Measurements from ENCODE around the gene ANKRD39. TPM values are rescaled to one million over a fixed set of nuclear protein-coding genes. Genes with fewer than 3 reads are reported as not detected.

Gene ANKRD39
- total and polyA plus RNA-seq, 2 of the 4 experiments (the other 2 are of a cell fraction) = 12.5 to 17.0 TPM

GRCh38 chr2:96877631-96878092 lies 19.8 kb upstream of the ANKRD39 start:
- intact Hi-C loops (cut with micrococcal nuclease) = no loop called here
- Histone ChIP-seq H3K56ac (ENCODE audit: extremely low read depth, insufficient read depth, low read length) (no peak overlapping the region), H4K8ac (ENCODE audit: low read depth in 2 of 2, low read length in 2 of 2) (no peak overlapping the region), H3K4me3 (ENCODE audit: insufficient read depth, low read depth, low read length) (no peak overlapping the region), H2BK5ac (ENCODE audit: low read depth, low read length, poor library complexity, severe bottlenecking) (no peak overlapping the region), H3K79me1 (ENCODE audit: low read depth in 1 of 2, low read length in 2 of 2) (no peaks in the 10 kb centered on the region), H2BK20ac (ENCODE audit: low read depth, low read length) (no peak overlapping the region), H3K27ac (ENCODE audit: insufficient read depth, low read length) (no peak overlapping the region), H4K91ac (ENCODE audit: insufficient read depth, low read depth, low read length) (no peak overlapping the region), H3K9me1 (ENCODE audit: insufficient read depth, low read length) (no peaks in the 10 kb centered on the region; the same call in 1 of the 2 replicates), H4K5ac (ENCODE audit: low read depth, low read length) (no peak overlapping the region), H3K4me1 (ENCODE audit: control insufficient read depth, insufficient read depth, low read length) (peaks cover 9% of the 10 kb centered on the region), H2AK9ac (replicated peaks; ENCODE audit: low read depth, low read length, poor library complexity) (no peak overlapping the region), H3K23ac (ENCODE audit: low read depth, low read length) (no peak overlapping the region), H4K20me1 (ENCODE audit: insufficient read depth, low read length) (no peaks in the 10 kb centered on the region), H2BK15ac (ENCODE audit: low read depth, low read length) (no peak overlapping the region), H3K14ac (replicated peaks; ENCODE audit: low read depth, low read length) (no peak overlapping the region), H3K27me3 (ENCODE audit: control insufficient read depth, insufficient read depth, low read length) (peaks cover 15% of the 10 kb centered on the region; the same call in 1 of the 2 replicates), H2AFZ (replicated peaks; ENCODE audit: low read length, poor library complexity) (no peak overlapping the region), H3K9me3 (ENCODE audit: control insufficient read depth, insufficient read depth, low read length) (no peaks in the 10 kb centered on the region), H2BK120ac (ENCODE audit: low read depth, low read length) (no peak overlapping the region), H2AK5ac (ENCODE audit: low read depth, low read length) (no peak overlapping the region), H3K9ac (ENCODE audit: low read depth, low read length) (no peak overlapping the region), H3K36me3 (ENCODE audit: control insufficient read depth, insufficient read depth, low read length) (no peaks in the 10 kb centered on the region), H3K4ac (ENCODE audit: low read depth, low read length) (no peak overlapping the region), H3K18ac (ENCODE audit: low read depth, low read length) (no peak overlapping the region), H3K4me2 (ENCODE audit: low read depth, low read length) (no peak overlapping the region)
- ATAC-seq (ENCODE audit: low read depth) (no peak), DNase-seq (no peak)
- dilution Hi-C loops (cut with HindIII; ENCODE audit: low sequenced_read_pairs, unreplicated experiment) = no loop called here
- CTCF ChIA-PET = interaction anchor here (1.3 kb wide), 1 partner anchor 20 kb away, joined by 4 read pairs; the partner anchor contains the start of gene ANKRD39
- no TSS peak for BruUV-seq (replicated peaks)
- in situ Hi-C loops (cut with MboI; ENCODE audit: low sequenced_read_pairs) = no loop called here
- 73% methylated on average over 3 of the region's 15 CpGs; no CpG with 5 or more reads in 1 of the 2 experiments for WGBS, 2 experiments (ENCODE audit: extremely low coverage in 2 of 2, insufficient read length in 1 of 2)
- POLR2A ChIA-PET (ENCODE audit: unreplicated experiment) = no interaction called here
- no peak for TF ChIP-seq FOS (IDR thresholded peaks at IDR 0.05; ENCODE audit: low read depth, low read length)
- TF ChIP-seq USF2 (IDR thresholded peaks at IDR 0.05; ENCODE audit: low read depth, low read length) = no peak
- no peak for TF ChIP-seq POLR2A (IDR thresholded peaks at IDR 0.05; ENCODE audit: low read depth, low read length)
- no peak for TF ChIP-seq CTCF (conservative IDR thresholded peaks at IDR 0.05; ENCODE audit: low read depth, low read length)
- TF ChIP-seq MAFK (IDR thresholded peaks at IDR 0.05; ENCODE audit: low read depth, low read length) = no peak
- no peak for TF ChIP-seq CEBPB (IDR thresholded peaks at IDR 0.05; ENCODE audit: low read depth, low read length)
- no peak for TF ChIP-seq BHLHE40 (IDR thresholded peaks at IDR 0.05; ENCODE audit: low read depth, low read length)
- no peak for TF ChIP-seq RAD21 (IDR thresholded peaks at IDR 0.05; ENCODE audit: low read length)
- no peak for TF ChIP-seq RFX5 (IDR thresholded peaks at IDR 0.05; ENCODE audit: low read depth, low read length)
- no peak for TF ChIP-seq ELK1 (IDR thresholded peaks at IDR 0.05; ENCODE audit: borderline replicate concordance, low read depth, low read length)
- no peak for TF ChIP-seq NFE2L2 (IDR thresholded peaks at IDR 0.05; ENCODE audit: low read depth, low read length)
- no peak for TF ChIP-seq MAZ (IDR thresholded peaks at IDR 0.05; ENCODE audit: borderline replicate concordance, low read depth, low read length)
- no peak for TF ChIP-seq SMC3 (IDR thresholded peaks at IDR 0.05; ENCODE audit: low read depth, low read length)
- TF ChIP-seq RCOR1 (IDR thresholded peaks at IDR 0.05; ENCODE audit: insufficient replicate concordance, low read length) = no peak
- no peak for TF ChIP-seq MXI1 (IDR thresholded peaks at IDR 0.05; ENCODE audit: borderline replicate concordance, low read depth, low read length)
- no peak for TF ChIP-seq CHD1 (IDR thresholded peaks at IDR 0.05; ENCODE audit: low read depth, low read length)

Data from IMR-90 (cell line).